Measurements from ENCODE around the gene PAK5. TPM values are rescaled to one million over a fixed set of nuclear protein-coding genes. Genes with fewer than 3 reads are reported as not detected.

Gene PAK5
- total RNA-seq, 1 donor from 2014 or later, result not detected

GRCh38 chr20:9628589-9628988 is 210.3 kb downstream of the PAK5 start:
- Histone ChIP-seq H3K4me3 (no peak overlapping the region), H3K27ac (replicated peaks) (no peak overlapping the region), H3K9me3 (replicated peaks) (peaks cover 7% of the 10 kb centered on the region), H3K36me3 (no peaks in the 10 kb centered on the region), H3K27me3 (ENCODE audit: low read depth) (peaks cover 21% of the 10 kb centered on the region), H3K4me1 (no peaks in the 10 kb centered on the region)
- intact Hi-C loops (cut with micrococcal nuclease), result loop anchor here (10.0 kb wide), 1 partner anchor 276 kb away; no protein-coding TSS in a partner anchor
- TF ChIP-seq CTCF (IDR thresholded peaks at IDR 0.05; ENCODE audit: borderline replicate concordance), result no peak
- DNase-seq, result no peak

GRCh38 chr20:9628141-9628540 is 210.7 kb downstream of the PAK5 start:
- Histone ChIP-seq H3K9me3 (replicated peaks) (peaks cover 12% of the 10 kb centered on the region), H3K36me3 (no peaks in the 10 kb centered on the region), H3K27ac (replicated peaks) (no peak overlapping the region), H3K4me1 (no peaks in the 10 kb centered on the region), H3K4me3 (no peak overlapping the region), H3K27me3 (ENCODE audit: low read depth) (peaks cover 25% of the 10 kb centered on the region)
- intact Hi-C loops (cut with micrococcal nuclease), result loop anchor here (10.0 kb wide), 1 partner anchor 277 kb away; no protein-coding TSS in a partner anchor
- no peak for TF ChIP-seq CTCF (IDR thresholded peaks at IDR 0.05; ENCODE audit: borderline replicate concordance)
- no peak for DNase-seq

- peaks cover 16% of the 10 kb centered on the region for H3K9me3 ChIP-seq (replicated peaks)
- no peak overlapping the region for H3K4me3 ChIP-seq
- H3K4me1 ChIP-seq, result no peaks in the 10 kb centered on the region
- intact Hi-C loops (cut with micrococcal nuclease), result loop anchor here (10.0 kb wide), 1 partner anchor 278 kb away; no protein-coding TSS in a partner anchor
- peaks cover 34% of the 10 kb centered on the region for H3K27me3 ChIP-seq (ENCODE audit: low read depth)
- no peak overlapping the region for H3K27ac ChIP-seq (replicated peaks)
- H3K36me3 ChIP-seq, result no peaks in the 10 kb centered on the region
- no peak for TF ChIP-seq CTCF (IDR thresholded peaks at IDR 0.05; ENCODE audit: borderline replicate concordance)
- DNase-seq, result no peak
These were observed 211.7 kb downstream of the PAK5 start for GRCh38 chr20:9627219-9627618.

GRCh38 chr20:9626357-9626756 is 212.5 kb downstream of the PAK5 start:
- H3K9me3 ChIP-seq (replicated peaks), result peaks cover 16% of the 10 kb centered on the region
- H3K27me3 ChIP-seq (ENCODE audit: low read depth), result peaks cover 41% of the 10 kb centered on the region
- H3K4me1 ChIP-seq, result no peaks in the 10 kb centered on the region
- H3K27ac ChIP-seq (replicated peaks), result no peak overlapping the region
- no peak overlapping the region for H3K4me3 ChIP-seq
- H3K36me3 ChIP-seq, result no peaks in the 10 kb centered on the region
- TF ChIP-seq CTCF (IDR thresholded peaks at IDR 0.05; ENCODE audit: borderline replicate concordance), result no peak
- intact Hi-C loops (cut with micrococcal nuclease), result loop anchor here (10.0 kb wide), 1 partner anchor 278 kb away; no protein-coding TSS in a partner anchor
- DNase-seq, result no peak

- H3K4me3 ChIP-seq, result no peak overlapping the region
- no peaks in the 10 kb centered on the region for H3K36me3 ChIP-seq
- no peak for DNase-seq
- intact Hi-C loops (cut with micrococcal nuclease), result loop anchor here (5.0 to 10.0 kb wide), 2 partner anchors 474 to 1927 kb away; no protein-coding TSS in a partner anchor
- no peaks in the 10 kb centered on the region for H3K4me1 ChIP-seq
- peaks cover 3% of the 10 kb centered on the region for H3K9me3 ChIP-seq (replicated peaks)
- peaks cover 57% of the 10 kb centered on the region for H3K27me3 ChIP-seq (ENCODE audit: low read depth)
- no peak overlapping the region for H3K27ac ChIP-seq (replicated peaks)
- TF ChIP-seq CTCF (IDR thresholded peaks at IDR 0.05; ENCODE audit: borderline replicate concordance), result peak; percentile 13
These were observed 220.9 kb downstream of the PAK5 start for GRCh38 chr20:9617940-9618339.
